SU-DHL-6 (cell line): ENCODE measurements around the gene ZNF121.
A peak's percentile ranks its signal among the peaks of the same experiment; 100 is the strongest.

Source experiments
- H2AFZ ChIP-seq: fragments of 200-600 bp; sonication (generic); 2 replicates; pipeline ENCODE4 v1.6.1; 2014; ENCODE audit warnings: low read depth, mild to moderate bottlenecking, moderate library complexity, mixed read lengths, antibody characterized with exemption, low read length; ENCODE audit not compliant: severe bottlenecking
- H3F3A ChIP-seq: fragments of 200-600 bp; shearing (Covaris generic); 2 replicates; pipeline ENCODE4 v1.6.0; 2016; ENCODE audit warnings: antibody characterized with exemption, mild to moderate bottlenecking; ENCODE audit not compliant: insufficient read depth
- H3K27ac ChIP-seq: fragments of 200-600 bp; sonication (generic); 2 replicates; pipeline ENCODE4 v1.5.1; 2016; ENCODE audit warnings: low read depth, mild to moderate bottlenecking, low read length, moderate library complexity, mixed read lengths
- H3K27me3 ChIP-seq: fragments of 200-600 bp; sonication (generic), shearing (Covaris generic); 2 replicates; pipeline ENCODE4 v1.6.0; 2014; ENCODE audit warnings: mild to moderate bottlenecking, low read length
- H3K36me3 ChIP-seq: fragments of 200-600 bp; sonication (generic); 2 replicates; pipeline ENCODE4 v1.6.1; 2014; ENCODE audit warnings: mild to moderate bottlenecking, low read length, mixed read lengths
- H3K4me2 ChIP-seq: fragments of 300-600, 200-600 bp; shearing (Covaris generic), sonication (generic); 2 replicates; pipeline ENCODE4 v1.6.0; 2014; ENCODE audit warnings: low read length, low read depth, mild to moderate bottlenecking; ENCODE audit not compliant: poor library complexity, severe bottlenecking
- H3K4me3 ChIP-seq: fragments of 200-600 bp; sonication (generic); 2 replicates; pipeline ENCODE4 v1.5.1; 2014; ENCODE audit warnings: antibody characterized with exemption, low read length, mild to moderate bottlenecking, mixed read lengths; ENCODE audit not compliant: insufficient read depth, poor library complexity, severe bottlenecking
- H3K79me2 ChIP-seq: fragments of 200-600 bp; sonication (generic); 2 replicates; pipeline ENCODE4 v1.6.1; 2014; ENCODE audit warnings: mild to moderate bottlenecking, low read length, moderate library complexity; ENCODE audit not compliant: insufficient read depth
- H3K9ac ChIP-seq: fragments of 200-600 bp; sonication (generic); 2 replicates; pipeline ENCODE4 v1.7.0; 2014; ENCODE audit warnings: mild to moderate bottlenecking, low read length
- H3K9me2 ChIP-seq: fragments of 200-600 bp; sonication (generic); replicated peaks from 2 replicates; pipeline ENCODE4 v1.6.1; 2014; ENCODE audit warnings: low read length; ENCODE audit not compliant: insufficient read depth
- H3K9me3 ChIP-seq: fragments of 200-600 bp; sonication (generic); 2 replicates; pipeline ENCODE4 v1.6.1; 2014; ENCODE audit warnings: low read length, mixed read lengths; ENCODE audit not compliant: insufficient read depth
- H4K20me1 ChIP-seq: fragments of 200-600 bp; sonication (generic); 2 replicates; pipeline ENCODE4 v1.6.1; 2014; ENCODE audit warnings: low read depth, mild to moderate bottlenecking, antibody characterized with exemption, low read length, moderate library complexity, mixed read lengths
- CTCF ChIP-seq: fragments of 200-600 bp; sonication (generic); IDR thresholded peaks from one replicate; pipeline ENCODE4 v1.5.1; 2017; ENCODE audit warnings: antibody characterized with exemption, mild to moderate bottlenecking, low read length, moderate library complexity; ENCODE audit not compliant: insufficient read depth, poor library complexity, severe bottlenecking
- EZH2phosphoT487 ChIP-seq: fragments of 200-600 bp; sonication (generic), shearing (Covaris generic); conservative IDR thresholded peaks from 2 replicates; pipeline ENCODE4 v1.6.1; 2018; ENCODE audit warnings: mild to moderate bottlenecking, antibody characterized with exemption, low read length, moderate library complexity, mixed read lengths

Gene ZNF121

GRCh38 chr19:9621156-9622037 is 37.1 kb upstream of the ZNF121 start, which contains the start of gene ZNF561:
Gene ZNF561 (minus strand): TSS chr19:9621232. CDS start chr19:9619456, 1,776 bp downstream.
- Histone ChIP-seq H3K9me3 (no peaks in the 10 kb centered on the region), H2AFZ (peak within 1 kb of the TSS; percentile 81), H3K9me2 (no peaks in the 10 kb centered on the region), H3K36me3 (no peaks in the 10 kb centered on the region), H3K4me2 (peak within 1 kb of the TSS; percentile 79), H4K20me1 (no peaks in the 10 kb centered on the region), H3F3A (no peaks in the 10 kb centered on the region), H3K27ac (peak within 1 kb of the TSS; percentile 78), H3K27me3 (no peaks in the 10 kb centered on the region), H3K79me2 (peaks cover 16% of the 10 kb centered on the region), H3K4me3 (peak within 1 kb of the TSS; percentile 83), H3K9ac (peak within 1 kb of the TSS; percentile 74)
- TF ChIP-seq CTCF (no peak), EZH2phosphoT487 (no peak)

GRCh38 chr19:9620842-9621155 is 36.5 kb upstream of the ZNF121 start:
- Histone ChIP-seq H3F3A (no peaks in the 10 kb centered on the region), H3K27me3 (no peaks in the 10 kb centered on the region), H3K27ac (peak overlapping the region; percentile 78), H2AFZ (peak overlapping the region; percentile 81), H3K9ac (peak overlapping the region; percentile 74), H3K9me2 (no peaks in the 10 kb centered on the region), H4K20me1 (no peaks in the 10 kb centered on the region), H3K36me3 (0 out of 2 replicates have a peak, but pooled peaks cover 2% of the 10 kb centered on the region), H3K79me2 (peaks cover 16% of the 10 kb centered on the region), H3K4me3 (peak overlapping the region; percentile 83), H3K4me2 (peak overlapping the region; percentile 79), H3K9me3 (no peaks in the 10 kb centered on the region)
- TF ChIP-seq EZH2phosphoT487 (no peak), CTCF (no peak)

GRCh38 chr19:9615844-9616243 is 31.5 kb upstream of the ZNF121 start:
- Histone ChIP-seq H3K9me3 (peaks cover 8% of the 10 kb centered on the region; the same call in 1 of the 2 replicates), H3F3A (no peaks in the 10 kb centered on the region), H3K79me2 (peaks cover 11% of the 10 kb centered on the region), H3K4me2 (no peak overlapping the region), H3K4me3 (no peak overlapping the region), H3K9me2 (no peaks in the 10 kb centered on the region), H3K9ac (no peak overlapping the region), H2AFZ (no peak overlapping the region), H4K20me1 (no peaks in the 10 kb centered on the region), H3K27ac (no peak overlapping the region), H3K36me3 (peaks cover 38% of the 10 kb centered on the region), H3K27me3 (no peaks in the 10 kb centered on the region)
- TF ChIP-seq CTCF = no peak
- no peak for TF ChIP-seq EZH2phosphoT487
